MCF 10A (cell line): Measurements from ENCODE around the gene MEF2A. TPM values are rescaled to one million over a fixed set of nuclear protein-coding genes. Genes with fewer than 3 reads are reported as not detected.

Source experiments
- BruUV-seq: library from RNA; stranded (reverse); fragments of 400-500 nt; replicated peaks from 2 replicates; lab custom pipeline; 2021; lab: Mats Ljungman, UMichigan
- CTCF ChIA-PET: fragments of 300-600 bp; sonication (Branson Sonifier 250); formaldehyde crosslinking; extraction: SDS; loops from one replicate; lab custom pipeline; 2021; ENCODE audit warnings: antibody characterized with exemption, inconsistent platforms; lab: Yijun Ruan, JAX
- POLR2A ChIA-PET: fragments of 300-600, 350-650 bp; sonication (Branson Sonifier 250); formaldehyde crosslinking; extraction: SDS; loops from one replicate; lab custom pipeline; 2020; ENCODE audit warnings: antibody characterized with exemption, inconsistent platforms; lab: Yijun Ruan, JAX
- DNase-seq: peaks from one replicate; pipeline ENCODE4 v3.0.0-alpha.2; 2018; ENCODE audit not compliant: unreplicated experiment
- H3K27ac Mint-ChIP-seq: one replicate; pipeline ENCODE4 v1.8.0; 2022; ENCODE audit warnings: mild to moderate bottlenecking, low read depth, mixed read lengths; ENCODE audit not compliant: unreplicated experiment
- H3K27me3 Mint-ChIP-seq: one replicate; pipeline ENCODE4 v1.8.0; 2022; ENCODE audit warnings: mixed read lengths; ENCODE audit not compliant: insufficient read depth, unreplicated experiment
- H3K36me3 Mint-ChIP-seq: one replicate; pipeline ENCODE4 v1.8.0; 2022; ENCODE audit warnings: mild to moderate bottlenecking, moderate library complexity, mixed read lengths; ENCODE audit not compliant: insufficient read depth, unreplicated experiment
- H3K4me1 Mint-ChIP-seq: one replicate; pipeline ENCODE4 v1.8.0; 2022; ENCODE audit warnings: mixed read lengths; ENCODE audit not compliant: insufficient read depth, unreplicated experiment
- H3K4me3 Mint-ChIP-seq: one replicate; pipeline ENCODE4 v1.8.0; 2022; ENCODE audit warnings: mild to moderate bottlenecking, moderate library complexity, mixed read lengths; ENCODE audit not compliant: unreplicated experiment
- H3K9me3 Mint-ChIP-seq: one replicate; pipeline ENCODE4 v1.8.0; 2022; ENCODE audit warnings: mixed read lengths; ENCODE audit not compliant: unreplicated experiment
- CTCF ChIP-seq: fragments of 200-600 bp; IDR thresholded peaks from one replicate; pipeline ENCODE4 v1.8.0; 2022; ENCODE audit warnings: antibody characterized with exemption, mild to moderate bottlenecking; ENCODE audit not compliant: unreplicated experiment
- intact Hi-C: fragments of 100-400 bp; cut with micrococcal nuclease; formaldehyde crosslinking; loops from 2 replicates; pipeline ENCODE4 v1.14.1; 2022
- total RNA-seq: library from RNA; stranded (reverse); gene quantifications from 2 replicates; pipeline ENCODE4 v1.2.3, GENCODE V29; 2022

The MEF2A gene
- total RNA-seq, 1 experiment from 2014 or later, result 52.9 TPM

GRCh38 chr15:99674279-99674678 lies 108.5 kb downstream of the MEF2A start:
- Mint-ChIP-seq H3K36me3 (peaks cover 75% of the 10 kb centered on the region), H3K27ac (no peak overlapping the region), H3K9me3 (no peaks in the 10 kb centered on the region), H3K4me1 (no peaks in the 10 kb centered on the region), H3K4me3 (no peak overlapping the region), H3K27me3 (no peaks in the 10 kb centered on the region)
- intact Hi-C loops, result no loop called here
- no TSS peak for BruUV-seq
- no peak for TF ChIP-seq CTCF
- POLR2A ChIA-PET, result interaction anchor here (0.7 kb wide), 1 partner anchor 120 kb away, joined by 3 read pairs; no protein-coding TSS in a partner anchor
- DNase-seq, result no peak
- CTCF ChIA-PET, result no interaction called here

GRCh38 chr15:99677540-99678134 lies 111.9 kb downstream of the MEF2A start:
- DNase-seq, result no peak
- intact Hi-C loops, result no loop called here
- POLR2A ChIA-PET, result no interaction called here
- Mint-ChIP-seq H3K4me3 (no peak overlapping the region), H3K36me3 (peaks cover 63% of the 10 kb centered on the region), H3K4me1 (peaks cover 8% of the 10 kb centered on the region), H3K9me3 (no peaks in the 10 kb centered on the region), H3K27ac (no peak overlapping the region), H3K27me3 (no peaks in the 10 kb centered on the region)
- BruUV-seq, result no TSS peak
- CTCF ChIA-PET, result no interaction called here
- TF ChIP-seq CTCF, result no peak

- Mint-ChIP-seq H3K4me1 (peaks cover 8% of the 10 kb centered on the region), H3K27ac (no peak overlapping the region), H3K36me3 (peaks cover 48% of the 10 kb centered on the region), H3K4me3 (no peak overlapping the region), H3K27me3 (no peaks in the 10 kb centered on the region), H3K9me3 (peaks cover 6% of the 10 kb centered on the region)
- POLR2A ChIA-PET, result no interaction called here
- DNase-seq, result no peak
- TF ChIP-seq CTCF, result no peak
- intact Hi-C loops, result loop anchor here (5.0 kb wide), 1 partner anchor 113 kb away; the partner anchor contains the start of gene MEF2A
- no TSS peak for BruUV-seq
- CTCF ChIA-PET, result no interaction called here
These were observed 114.5 kb downstream of the MEF2A start for GRCh38 chr15:99680276-99680675.

GRCh38 chr15:99681990-99682389 lies 116.2 kb downstream of the MEF2A start:
- CTCF ChIA-PET, result interaction anchor here (0.6 to 1.7 kb wide), 2 partner anchors 10 to 273 kb away, joined by 3 to 6 read pairs; no protein-coding TSS in a partner anchor
- POLR2A ChIA-PET, result interaction anchor here (0.7 to 1.5 kb wide), 3 partner anchors 10 to 64 kb away, joined by 3 to 5 read pairs (median 4); no protein-coding TSS in a partner anchor
- BruUV-seq, result no TSS peak
- H3K36me3 Mint-ChIP-seq, result peaks cover 36% of the 10 kb centered on the region
- TF ChIP-seq CTCF, result no peak
- DNase-seq, result no peak
- H3K27ac Mint-ChIP-seq, result no peak overlapping the region
- H3K9me3 Mint-ChIP-seq, result peaks cover 6% of the 10 kb centered on the region
- no peak overlapping the region for H3K4me3 Mint-ChIP-seq
- H3K4me1 Mint-ChIP-seq, result peaks cover 8% of the 10 kb centered on the region
- intact Hi-C loops, result loop anchor here (5.0 kb wide), 1 partner anchor 115 kb away; the partner anchor contains the start of gene MEF2A
- H3K27me3 Mint-ChIP-seq, result no peaks in the 10 kb centered on the region
